ENCODE measurements around the gene CNTNAP2. TPM values are rescaled to one million over a fixed set of nuclear protein-coding genes. Genes with fewer than 3 reads are reported as not detected.

CNTNAP2 gene
- total RNA-seq, 2 donors from 2014 or later = 171 to 228 TPM

GRCh38 chr7:148286150-148286549, 2169.5 kb downstream of the CNTNAP2 start:
- Histone ChIP-seq H3K4me1 (ENCODE audit: control insufficient read depth, insufficient read depth, low read length) (peaks cover 6% of the 10 kb centered on the region), H3K27me3 (ENCODE audit: control insufficient read depth, insufficient read depth, low read length, poor library complexity, severe bottlenecking) (no peaks in the 10 kb centered on the region), H3K36me3 (ENCODE audit: control insufficient read depth, insufficient read depth, low read length) (no peaks in the 10 kb centered on the region), H3K9ac (ENCODE audit: extremely low read depth, low read length, poor library complexity, severe bottlenecking) (no peak overlapping the region), H3K4me3 (ENCODE audit: low read length) (no peak overlapping the region), H3K27ac (ENCODE audit: low read depth, low read length) (no peak overlapping the region), H3K9me3 (ENCODE audit: control insufficient read depth, low read length) (peaks cover 8% of the 10 kb centered on the region)
- DNase-seq = no peak
- H3K9me3 Mint-ChIP-seq = peaks cover 8% of the 10 kb centered on the region
- peaks cover 15% of the 10 kb centered on the region for H3K4me1 Mint-ChIP-seq
- no peak overlapping the region for H3K27ac Mint-ChIP-seq
- no peak overlapping the region for H3K4me3 Mint-ChIP-seq
- TF ChIP-seq CTCF (conservative IDR thresholded peaks at IDR 0.05) = peak; percentile 81
- no peaks in the 10 kb centered on the region for H3K36me3 Mint-ChIP-seq (ENCODE audit: low read depth)
- 37% methylated on average over 2 of the region's 2 CpGs; no CpG with 5 or more reads in 1 of the 2 experiments for WGBS, 2 experiments (ENCODE audit: insufficient coverage in 1 of 2, insufficient read length in 1 of 2)
- H3K27me3 Mint-ChIP-seq (ENCODE audit: insufficient read depth) = no peaks in the 10 kb centered on the region

DNA sequence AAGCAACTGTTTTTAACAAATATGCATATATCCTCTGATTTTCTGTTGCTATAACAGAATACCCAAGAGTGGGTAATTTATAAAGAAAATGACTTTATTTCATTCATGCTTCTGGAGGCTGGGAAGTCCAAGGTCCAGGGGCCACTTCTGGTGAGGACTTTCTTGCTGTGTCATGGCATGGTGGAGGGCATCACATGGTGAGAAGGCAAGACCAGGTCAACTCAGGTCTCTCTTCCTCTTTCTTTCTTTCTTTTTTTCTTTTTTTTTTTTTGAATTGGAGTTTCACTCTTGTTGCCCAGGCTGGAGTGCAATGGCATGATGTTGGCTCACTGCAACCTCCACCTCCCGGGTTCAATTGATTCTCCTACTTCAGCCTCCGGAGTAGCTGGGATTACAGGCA, 2170.9 kb downstream of the CNTNAP2 start:
- no peaks in the 10 kb centered on the region for H3K36me3 Mint-ChIP-seq (ENCODE audit: low read depth)
- H3K4me3 Mint-ChIP-seq = no peak overlapping the region
- DNase-seq = no peak
- WGBS, 2 experiments (ENCODE audit: insufficient coverage in 1 of 2, insufficient read length in 1 of 2) = 80 to 93% methylated on average over 2 of the region's 2 CpGs
- Histone ChIP-seq H3K27ac (ENCODE audit: low read depth, low read length) (no peak overlapping the region), H3K36me3 (ENCODE audit: control insufficient read depth, insufficient read depth, low read length) (no peaks in the 10 kb centered on the region), H3K27me3 (ENCODE audit: control insufficient read depth, insufficient read depth, low read length, poor library complexity, severe bottlenecking) (no peaks in the 10 kb centered on the region), H3K9me3 (ENCODE audit: control insufficient read depth, low read length) (peaks cover 8% of the 10 kb centered on the region), H3K4me3 (ENCODE audit: low read length) (peak overlapping the region; percentile 12), H3K4me1 (ENCODE audit: control insufficient read depth, insufficient read depth, low read length) (peaks cover 6% of the 10 kb centered on the region), H3K9ac (ENCODE audit: extremely low read depth, low read length, poor library complexity, severe bottlenecking) (no peak overlapping the region)
- no peak overlapping the region for H3K27ac Mint-ChIP-seq
- H3K9me3 Mint-ChIP-seq = peaks cover 8% of the 10 kb centered on the region
- peaks cover 22% of the 10 kb centered on the region for H3K4me1 Mint-ChIP-seq
- TF ChIP-seq CTCF (conservative IDR thresholded peaks at IDR 0.05) = no peak
- H3K27me3 Mint-ChIP-seq (ENCODE audit: insufficient read depth) = no peaks in the 10 kb centered on the region

DNA sequence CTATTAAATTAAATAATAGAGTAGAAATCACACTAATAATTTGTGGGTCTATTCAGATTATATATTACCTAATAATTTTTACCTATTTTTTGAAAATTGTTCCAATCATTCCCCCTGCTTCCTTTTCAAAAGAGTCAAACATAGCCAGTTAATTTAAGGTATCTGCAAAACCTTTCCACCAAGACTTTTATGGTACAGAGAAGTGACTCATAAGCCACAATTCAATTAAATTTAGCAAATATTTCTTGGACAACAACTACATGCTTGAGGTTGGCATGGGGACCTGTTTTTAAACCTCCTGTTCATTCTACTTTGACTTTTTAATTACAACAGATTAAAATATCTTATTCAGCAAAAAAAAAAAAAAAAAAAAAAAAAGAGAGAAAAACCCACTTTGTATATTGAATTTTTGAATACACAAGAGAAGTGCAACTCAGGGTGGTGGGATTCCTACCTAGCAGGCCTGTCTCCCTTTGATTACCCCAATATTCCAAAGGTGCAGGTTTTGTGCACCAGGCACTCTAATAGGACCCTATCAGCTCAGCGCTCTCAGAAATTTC, 2172.1 kb downstream of the CNTNAP2 start:
- Histone ChIP-seq H3K27ac (ENCODE audit: low read depth, low read length) (no peak overlapping the region), H3K9ac (ENCODE audit: extremely low read depth, low read length, poor library complexity, severe bottlenecking) (no peak overlapping the region), H3K9me3 (ENCODE audit: control insufficient read depth, low read length) (peaks cover 8% of the 10 kb centered on the region), H3K27me3 (ENCODE audit: control insufficient read depth, insufficient read depth, low read length, poor library complexity, severe bottlenecking) (no peaks in the 10 kb centered on the region), H3K4me1 (ENCODE audit: control insufficient read depth, insufficient read depth, low read length) (peaks cover 6% of the 10 kb centered on the region), H3K4me3 (ENCODE audit: low read length) (no peak overlapping the region), H3K36me3 (ENCODE audit: control insufficient read depth, insufficient read depth, low read length) (no peaks in the 10 kb centered on the region)
- WGBS, 2 experiments (ENCODE audit: insufficient coverage in 1 of 2, insufficient read length in 1 of 2) = 97% methylated on average over 1 of the region's 1 CpG; no CpG with 5 or more reads in 1 of the 2 experiments
- TF ChIP-seq CTCF (conservative IDR thresholded peaks at IDR 0.05) = no peak
- no peak overlapping the region for H3K4me3 Mint-ChIP-seq
- H3K9me3 Mint-ChIP-seq = peaks cover 8% of the 10 kb centered on the region
- no peaks in the 10 kb centered on the region for H3K36me3 Mint-ChIP-seq (ENCODE audit: low read depth)
- DNase-seq = no peak
- peaks cover 24% of the 10 kb centered on the region for H3K4me1 Mint-ChIP-seq
- no peak overlapping the region for H3K27ac Mint-ChIP-seq
- no peaks in the 10 kb centered on the region for H3K27me3 Mint-ChIP-seq (ENCODE audit: insufficient read depth)
